Fibroblast of pulmonary artery (primary cell): Measurements from ENCODE around the gene ZNF213.

ENCODE experiments used
- DNase-seq: peaks from one replicate; pipeline ENCODE4 v3.0.0-alpha.2; 2010; ENCODE audit warnings: low read depth
- H3K4me3 ChIP-seq: replicated peaks from 2 replicates; pipeline ENCODE4 v1.5.1; 2011; ENCODE audit warnings: low read depth, mild to moderate bottlenecking, control low read depth, low read length, moderate library complexity
- TF ChIP-seq, protein P1 (sequence below): IDR thresholded peaks from 2 replicates; pipeline ENCODE4 v1.5.1; 2011; ENCODE audit warnings: mild to moderate bottlenecking, control low read depth, low read length, inconsistent platforms; ENCODE audit errors: missing control alignments

The ZNF213 gene, protein sequence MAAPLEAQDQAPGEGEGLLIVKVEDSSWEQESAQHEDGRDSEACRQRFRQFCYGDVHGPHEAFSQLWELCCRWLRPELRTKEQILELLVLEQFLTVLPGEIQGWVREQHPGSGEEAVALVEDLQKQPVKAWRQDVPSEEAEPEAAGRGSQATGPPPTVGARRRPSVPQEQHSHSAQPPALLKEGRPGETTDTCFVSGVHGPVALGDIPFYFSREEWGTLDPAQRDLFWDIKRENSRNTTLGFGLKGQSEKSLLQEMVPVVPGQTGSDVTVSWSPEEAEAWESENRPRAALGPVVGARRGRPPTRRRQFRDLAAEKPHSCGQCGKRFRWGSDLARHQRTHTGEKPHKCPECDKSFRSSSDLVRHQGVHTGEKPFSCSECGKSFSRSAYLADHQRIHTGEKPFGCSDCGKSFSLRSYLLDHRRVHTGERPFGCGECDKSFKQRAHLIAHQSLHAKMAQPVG

DNA sequence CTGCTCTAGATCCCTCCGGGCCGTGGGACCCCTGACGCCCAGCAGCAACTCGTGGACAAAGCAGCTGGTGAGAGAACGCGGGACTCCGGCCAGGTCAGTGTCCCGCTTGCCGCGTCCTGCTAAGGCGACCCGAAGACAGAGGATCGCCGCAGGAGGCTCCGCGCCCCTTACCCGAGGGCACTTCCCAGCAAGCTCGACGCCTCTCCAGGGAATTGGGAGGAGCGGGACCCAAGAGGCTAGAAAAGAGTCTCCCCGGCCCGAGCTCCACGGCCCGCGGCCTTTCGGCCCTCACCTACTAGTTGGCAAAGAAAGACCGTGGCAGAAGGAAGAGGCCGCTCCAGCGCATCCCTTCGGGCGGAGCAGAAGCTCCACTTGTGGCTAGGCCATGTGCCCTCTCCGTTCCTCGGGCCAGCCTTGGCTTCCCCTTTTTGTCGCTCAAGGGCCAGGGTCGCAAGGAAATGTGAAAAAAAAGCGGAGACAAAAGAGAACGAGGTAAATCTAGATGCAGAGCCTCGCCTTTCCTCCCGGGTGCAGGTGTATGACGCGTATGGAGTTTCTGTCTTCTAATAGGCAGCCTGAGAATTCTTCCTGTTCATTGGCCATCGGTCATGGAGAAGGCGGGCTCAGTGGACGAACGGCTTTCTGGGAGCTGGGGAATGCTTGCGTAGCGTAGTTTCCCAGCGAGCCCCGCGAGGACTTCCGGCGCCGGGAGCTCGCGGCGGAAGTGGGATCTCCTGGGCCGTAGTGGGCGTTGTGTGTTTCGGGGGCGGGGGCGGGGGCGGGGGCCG, at the start of gene ZNF213:
TSS of gene ZNF213 (plus strand) at position 692 of the 788 bp plus-strand sequence. CDS start 2,252 bp downstream, outside the sequence.
- peak; percentile 98 for DNase-seq
- TF ChIP-seq, protein P1, sequence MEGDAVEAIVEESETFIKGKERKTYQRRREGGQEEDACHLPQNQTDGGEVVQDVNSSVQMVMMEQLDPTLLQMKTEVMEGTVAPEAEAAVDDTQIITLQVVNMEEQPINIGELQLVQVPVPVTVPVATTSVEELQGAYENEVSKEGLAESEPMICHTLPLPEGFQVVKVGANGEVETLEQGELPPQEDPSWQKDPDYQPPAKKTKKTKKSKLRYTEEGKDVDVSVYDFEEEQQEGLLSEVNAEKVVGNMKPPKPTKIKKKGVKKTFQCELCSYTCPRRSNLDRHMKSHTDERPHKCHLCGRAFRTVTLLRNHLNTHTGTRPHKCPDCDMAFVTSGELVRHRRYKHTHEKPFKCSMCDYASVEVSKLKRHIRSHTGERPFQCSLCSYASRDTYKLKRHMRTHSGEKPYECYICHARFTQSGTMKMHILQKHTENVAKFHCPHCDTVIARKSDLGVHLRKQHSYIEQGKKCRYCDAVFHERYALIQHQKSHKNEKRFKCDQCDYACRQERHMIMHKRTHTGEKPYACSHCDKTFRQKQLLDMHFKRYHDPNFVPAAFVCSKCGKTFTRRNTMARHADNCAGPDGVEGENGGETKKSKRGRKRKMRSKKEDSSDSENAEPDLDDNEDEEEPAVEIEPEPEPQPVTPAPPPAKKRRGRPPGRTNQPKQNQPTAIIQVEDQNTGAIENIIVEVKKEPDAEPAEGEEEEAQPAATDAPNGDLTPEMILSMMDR, result no peak
- H3K4me3 ChIP-seq, result peak within 1 kb of the TSS; percentile 88

DNA sequence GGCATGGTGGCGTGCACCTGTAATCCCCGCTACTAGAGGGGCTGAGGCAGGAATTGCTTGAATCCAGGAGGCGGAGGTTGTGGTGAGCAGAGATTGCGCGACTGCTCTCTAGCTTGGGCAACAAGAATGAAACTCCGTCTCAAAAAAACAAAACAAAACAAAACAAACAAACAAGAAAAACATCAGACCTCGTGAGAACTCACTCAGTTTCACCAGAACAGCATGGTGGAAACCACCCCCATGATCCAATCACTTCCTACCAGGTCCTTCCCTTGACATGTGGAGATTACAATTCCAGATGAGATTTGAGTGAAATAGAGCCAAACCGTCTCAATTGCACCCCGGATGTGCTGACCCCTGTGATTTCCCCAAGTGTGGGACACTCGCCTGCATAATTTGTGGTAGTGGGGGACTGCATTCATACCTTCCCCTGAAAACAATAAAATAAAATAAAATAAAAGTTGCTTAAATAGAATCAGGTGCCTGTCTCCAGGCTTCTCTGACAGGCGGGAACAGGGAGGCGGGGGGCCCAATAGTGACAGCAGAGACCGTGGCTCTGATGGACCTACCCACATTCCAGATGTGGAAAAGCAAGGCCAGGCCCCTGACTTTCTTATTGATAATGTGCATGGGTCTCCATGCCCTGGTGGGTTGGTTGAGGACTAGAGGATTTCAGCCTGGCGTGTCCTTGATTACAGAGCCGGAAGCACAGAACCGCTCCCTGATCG, 48.8 kb upstream of the ZNF213 start:
- no peak for DNase-seq
- no peak overlapping the region for H3K4me3 ChIP-seq
- TF ChIP-seq, protein P1, result no peak

DNA sequence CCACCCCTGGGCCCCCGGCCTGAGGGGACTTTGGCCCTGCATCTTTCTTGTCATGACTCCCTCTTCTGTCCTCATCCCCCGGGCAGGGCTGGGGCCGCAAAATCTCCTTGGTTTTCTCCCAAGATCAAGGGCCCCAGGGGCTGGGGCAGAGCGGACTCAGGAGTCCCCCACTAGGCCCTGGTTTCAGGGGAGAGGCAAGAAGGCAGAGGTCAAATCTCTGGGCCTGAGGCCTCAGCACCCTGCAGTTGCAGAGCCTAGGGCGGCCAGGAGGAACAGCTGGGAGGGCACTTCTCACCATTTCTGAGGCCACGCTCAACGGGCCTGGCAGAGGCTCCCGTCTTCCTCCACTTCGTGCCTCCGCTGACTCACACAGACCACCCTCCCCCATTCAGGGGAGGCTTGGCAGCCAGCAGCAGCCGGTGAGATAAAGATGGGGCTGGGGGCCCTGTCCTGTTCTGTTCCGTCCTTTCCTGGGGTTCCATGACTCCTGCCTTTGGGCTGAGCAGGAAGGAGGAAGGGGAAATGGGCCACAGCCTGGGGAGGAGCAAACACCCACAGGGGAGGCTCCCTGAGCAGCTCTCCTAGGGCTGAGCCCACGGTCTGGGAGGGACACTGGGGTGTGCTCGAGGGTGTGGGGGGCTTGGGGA, 48.1 kb upstream of the ZNF213 start:
- H3K4me3 ChIP-seq, result no peak overlapping the region

DNA sequence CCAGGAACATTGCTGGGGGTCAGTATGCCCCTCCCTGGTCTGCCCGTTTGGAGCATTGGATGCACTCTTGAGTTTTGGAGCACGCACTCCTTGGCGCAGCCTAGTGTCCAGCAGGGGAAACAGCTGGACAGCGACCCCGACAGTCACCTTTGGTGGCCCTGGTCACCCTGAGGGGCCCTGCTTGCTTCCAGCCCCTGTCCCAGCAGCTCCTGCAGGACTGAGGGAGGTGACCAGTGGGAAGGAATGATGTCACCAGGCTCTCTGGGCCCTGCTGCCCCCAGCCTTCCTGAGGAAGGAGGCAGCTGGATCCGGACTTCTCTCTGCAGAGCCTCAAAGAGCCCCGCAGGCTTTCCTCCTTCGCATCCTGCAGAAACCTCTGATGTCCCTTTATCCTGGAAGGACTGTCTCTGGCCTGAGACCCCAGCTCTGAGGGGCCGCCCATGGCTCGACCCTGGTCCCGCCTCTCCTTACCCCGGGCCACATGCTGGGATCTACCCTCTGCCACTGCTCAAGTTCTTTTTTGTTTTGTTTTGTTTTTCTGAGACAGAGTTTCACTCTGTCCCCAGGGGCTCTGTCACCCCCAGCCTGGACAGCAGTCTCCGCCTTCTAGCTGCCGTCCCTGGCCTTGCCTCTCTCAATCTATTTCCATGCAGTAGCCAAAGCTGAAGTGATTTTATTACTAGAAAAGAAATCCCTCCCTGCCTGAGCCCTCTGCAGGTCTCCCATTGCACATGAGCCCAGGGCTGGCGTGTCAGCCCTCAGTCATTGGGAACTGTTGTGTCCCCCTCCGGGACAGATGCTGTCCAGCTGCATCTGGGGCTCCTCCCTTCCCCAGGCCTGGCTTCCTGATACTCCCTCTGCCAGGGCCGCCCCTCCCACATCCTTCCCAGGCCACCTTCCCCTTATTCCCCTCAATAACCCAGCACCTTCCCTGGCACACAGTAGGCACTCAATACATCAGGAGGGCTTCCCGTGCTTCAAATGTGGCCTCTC, 47.3 kb upstream of the ZNF213 start:
- TF ChIP-seq, protein P1, result peak; percentile 37
- H3K4me3 ChIP-seq, result no peak overlapping the region
- peak; percentile 22 for DNase-seq

More for the DNA sequence above, 48.1 kb upstream of the ZNF213 start:
- TF ChIP-seq, protein P1, result no peak
- no peak for DNase-seq

DNA sequence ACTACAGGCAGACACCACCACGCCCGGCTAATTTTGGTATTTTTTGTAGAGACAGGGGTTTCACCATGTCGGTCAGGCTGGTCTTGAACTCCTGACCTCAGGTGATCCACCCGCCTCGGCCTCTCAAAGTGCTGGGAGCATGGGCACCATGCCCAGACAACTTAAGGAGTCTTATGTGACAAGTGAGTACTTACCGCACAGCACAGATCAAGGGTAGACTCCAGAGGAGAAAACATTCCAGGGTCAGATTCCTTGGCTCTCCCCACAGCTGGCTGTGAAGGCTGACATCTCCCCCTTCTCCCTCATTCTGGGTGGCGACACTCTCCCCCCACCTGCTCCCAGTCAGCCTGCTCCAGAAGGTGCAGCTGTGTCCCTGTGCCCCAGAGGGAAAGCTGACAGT, 46.4 kb upstream of the ZNF213 start:
- TF ChIP-seq, protein P1, result no peak
- no peak overlapping the region for H3K4me3 ChIP-seq
- DNase-seq, result no peak
